Measurements from ENCODE around the gene MALRD1. TPM values are rescaled to one million over a fixed set of nuclear protein-coding genes. Genes with fewer than 3 reads are reported as not detected.

Gene MALRD1
- total and polyA plus RNA-seq, 2 donors (not counting 1 experiment from before 2014, with no cell fraction given) = 0.62 to 1.7 TPM

GRCh38 chr10:19588608-19589007 is 540.0 kb downstream of the MALRD1 start:
- Histone ChIP-seq H3K4me2 (ENCODE audit: extremely low read depth, insufficient read depth, low read length) (no peak overlapping the region), H3K27me3 (ENCODE audit: control insufficient read depth, insufficient read depth, low read length) (no peaks in the 10 kb centered on the region), H3K79me2 (ENCODE audit: control insufficient read depth, insufficient read depth, low read length) (no peaks in the 10 kb centered on the region), H2AFZ (ENCODE audit: low read length) (no peak overlapping the region), H3K36me3 (ENCODE audit: control insufficient read depth, insufficient read depth, low read length) (no peaks in the 10 kb centered on the region), H4K20me1 (ENCODE audit: control insufficient read depth, extremely low read depth, insufficient read depth, low read length) (no peaks in the 10 kb centered on the region), H3K4me1 (ENCODE audit: control insufficient read depth, extremely low read depth, insufficient read depth, low read length) (no peaks in the 10 kb centered on the region), H3K27ac (ENCODE audit: insufficient read depth, low read length) (no peak overlapping the region), H3K4me3 (replicated peaks in 1 of 4; ENCODE audit: control extremely low read depth in 1 of 4, insufficient read depth in 1 of 4, low read depth in 3 of 4, low read length in 4 of 4) (no peak overlapping the region), H3K9me3 (ENCODE audit: control insufficient read depth, insufficient read depth, low read depth, low read length) (no peaks in the 10 kb centered on the region), H3K9ac (ENCODE audit: insufficient read depth, low read length) (no peak overlapping the region)
- TF ChIP-seq, protein P1, sequence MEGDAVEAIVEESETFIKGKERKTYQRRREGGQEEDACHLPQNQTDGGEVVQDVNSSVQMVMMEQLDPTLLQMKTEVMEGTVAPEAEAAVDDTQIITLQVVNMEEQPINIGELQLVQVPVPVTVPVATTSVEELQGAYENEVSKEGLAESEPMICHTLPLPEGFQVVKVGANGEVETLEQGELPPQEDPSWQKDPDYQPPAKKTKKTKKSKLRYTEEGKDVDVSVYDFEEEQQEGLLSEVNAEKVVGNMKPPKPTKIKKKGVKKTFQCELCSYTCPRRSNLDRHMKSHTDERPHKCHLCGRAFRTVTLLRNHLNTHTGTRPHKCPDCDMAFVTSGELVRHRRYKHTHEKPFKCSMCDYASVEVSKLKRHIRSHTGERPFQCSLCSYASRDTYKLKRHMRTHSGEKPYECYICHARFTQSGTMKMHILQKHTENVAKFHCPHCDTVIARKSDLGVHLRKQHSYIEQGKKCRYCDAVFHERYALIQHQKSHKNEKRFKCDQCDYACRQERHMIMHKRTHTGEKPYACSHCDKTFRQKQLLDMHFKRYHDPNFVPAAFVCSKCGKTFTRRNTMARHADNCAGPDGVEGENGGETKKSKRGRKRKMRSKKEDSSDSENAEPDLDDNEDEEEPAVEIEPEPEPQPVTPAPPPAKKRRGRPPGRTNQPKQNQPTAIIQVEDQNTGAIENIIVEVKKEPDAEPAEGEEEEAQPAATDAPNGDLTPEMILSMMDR (conservative IDR thresholded peaks at IDR 0.05 in 1 of 2, IDR thresholded peaks at IDR 0.05 in 1 of 2; ENCODE audit: low read depth in 1 of 2, low read length in 2 of 2) = no peak
- no peak for TF ChIP-seq EZH2 (IDR thresholded peaks at IDR 0.05; ENCODE audit: low read length, missing control alignments)
- no peak for DNase-seq (ENCODE audit: low read depth in 2 of 2)

DNA sequence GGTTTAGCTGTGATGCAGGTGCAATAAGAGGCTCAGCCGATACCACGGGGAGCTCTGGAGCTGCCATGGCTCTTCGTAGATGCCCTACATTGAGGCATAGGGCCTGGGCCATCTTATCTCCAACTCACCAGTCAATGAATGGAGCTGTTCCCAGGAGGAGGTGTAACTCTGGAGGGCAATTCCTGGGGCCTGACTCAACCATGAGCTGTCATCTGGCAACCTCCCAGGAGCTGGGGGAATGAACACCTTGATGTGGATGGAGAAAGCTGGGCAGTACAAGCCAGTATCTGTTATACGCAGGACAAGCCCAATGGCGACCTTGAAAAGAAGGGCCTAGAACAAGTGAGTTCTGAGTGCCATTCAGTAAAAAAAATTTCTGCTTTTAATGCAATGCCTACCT is 543.7 kb downstream of the MALRD1 start:
- no peak overlapping the region for H3K4me2 ChIP-seq (ENCODE audit: extremely low read depth, insufficient read depth, low read length)
- no peak overlapping the region for H3K4me3 ChIP-seq (replicated peaks in 1 of 4; ENCODE audit: control extremely low read depth in 1 of 4, insufficient read depth in 1 of 4, low read depth in 3 of 4, low read length in 4 of 4)
- TF ChIP-seq EZH2 (IDR thresholded peaks at IDR 0.05; ENCODE audit: low read length, missing control alignments) = no peak
- TF ChIP-seq, protein P1 (conservative IDR thresholded peaks at IDR 0.05 in 1 of 2, IDR thresholded peaks at IDR 0.05 in 1 of 2; ENCODE audit: low read depth in 1 of 2, low read length in 2 of 2) = no peak
- no peaks in the 10 kb centered on the region for H3K9me3 ChIP-seq (ENCODE audit: control insufficient read depth, insufficient read depth, low read depth, low read length)
- no peaks in the 10 kb centered on the region for H3K79me2 ChIP-seq (ENCODE audit: control insufficient read depth, insufficient read depth, low read length)
- DNase-seq (ENCODE audit: low read depth in 2 of 2) = peak in 1 of 2 donors; percentile 56
- no peaks in the 10 kb centered on the region for H3K36me3 ChIP-seq (ENCODE audit: control insufficient read depth, insufficient read depth, low read length)
- H2AFZ ChIP-seq (ENCODE audit: low read length) = no peak overlapping the region
- no peaks in the 10 kb centered on the region for H3K27me3 ChIP-seq (ENCODE audit: control insufficient read depth, insufficient read depth, low read length)
- no peaks in the 10 kb centered on the region for H3K4me1 ChIP-seq (ENCODE audit: control insufficient read depth, extremely low read depth, insufficient read depth, low read length)
- H3K27ac ChIP-seq (ENCODE audit: insufficient read depth, low read length) = no peak overlapping the region
- H3K9ac ChIP-seq (ENCODE audit: insufficient read depth, low read length) = no peak overlapping the region
- no peaks in the 10 kb centered on the region for H4K20me1 ChIP-seq (ENCODE audit: control insufficient read depth, extremely low read depth, insufficient read depth, low read length)

GRCh38 chr10:19595212-19595845 is 546.7 kb downstream of the MALRD1 start:
- H3K9me3 ChIP-seq (ENCODE audit: control insufficient read depth, insufficient read depth, low read depth, low read length) = no peaks in the 10 kb centered on the region
- no peaks in the 10 kb centered on the region for H3K27me3 ChIP-seq (ENCODE audit: control insufficient read depth, insufficient read depth, low read length)
- no peaks in the 10 kb centered on the region for H3K79me2 ChIP-seq (ENCODE audit: control insufficient read depth, insufficient read depth, low read length)
- no peak overlapping the region for H2AFZ ChIP-seq (ENCODE audit: low read length)
- H3K4me1 ChIP-seq (ENCODE audit: control insufficient read depth, extremely low read depth, insufficient read depth, low read length) = no peaks in the 10 kb centered on the region
- no peaks in the 10 kb centered on the region for H4K20me1 ChIP-seq (ENCODE audit: control insufficient read depth, extremely low read depth, insufficient read depth, low read length)
- no peaks in the 10 kb centered on the region for H3K36me3 ChIP-seq (ENCODE audit: control insufficient read depth, insufficient read depth, low read length)
- no peak overlapping the region for H3K27ac ChIP-seq (ENCODE audit: insufficient read depth, low read length)
- H3K4me3 ChIP-seq (replicated peaks in 1 of 4; ENCODE audit: control extremely low read depth in 1 of 4, insufficient read depth in 1 of 4, low read depth in 3 of 4, low read length in 4 of 4) = no peak overlapping the region
- no peak overlapping the region for H3K4me2 ChIP-seq (ENCODE audit: extremely low read depth, insufficient read depth, low read length)
- no peak overlapping the region for H3K9ac ChIP-seq (ENCODE audit: insufficient read depth, low read length)
- DNase-seq (ENCODE audit: low read depth in 2 of 2) = no peak
- TF ChIP-seq, protein P1 (conservative IDR thresholded peaks at IDR 0.05 in 1 of 2, IDR thresholded peaks at IDR 0.05 in 1 of 2; ENCODE audit: low read depth in 1 of 2, low read length in 2 of 2) = no peak
- no peak for TF ChIP-seq EZH2 (IDR thresholded peaks at IDR 0.05; ENCODE audit: low read length, missing control alignments)

Data from fibroblast of lung (primary cell).